Smooth muscle cell (in vitro differentiated cells): Measurements from ENCODE around the gene IL21R. TPM values are rescaled to one million over a fixed set of nuclear protein-coding genes. Genes with fewer than 3 reads are reported as not detected.

Source experiments
- DNase-seq: peaks from one replicate; lab custom pipeline; 2025; ENCODE audit not compliant: unreplicated experiment; lab: John Stamatoyannopoulos, UW
- H2AFZ ChIP-seq: fragments of 200-600 bp; sonication (generic); 2 replicates; pipeline ENCODE4 v1.6.0; 2016; ENCODE audit warnings: antibody characterized with exemption, low read depth, mild to moderate bottlenecking
- H3F3A ChIP-seq: fragments of 200-600 bp; sonication (generic); 2 replicates; pipeline ENCODE4 v1.6.0; 2017; ENCODE audit warnings: antibody characterized with exemption, low read depth
- H3K27ac ChIP-seq: fragments of 200-600 bp; sonication (generic); 2 replicates; pipeline ENCODE4 v1.5.1; 2016; ENCODE audit warnings: low read depth, mild to moderate bottlenecking
- H3K27me3 ChIP-seq: fragments of 200-600 bp; sonication (generic); 2 replicates; pipeline ENCODE4 v1.6.1; 2016; ENCODE audit warnings: low read depth, mild to moderate bottlenecking
- H3K36me3 ChIP-seq: fragments of 200-600 bp; sonication (generic); 2 replicates; pipeline ENCODE4 v1.5.1; 2016; ENCODE audit warnings: low read depth
- H3K4me1 ChIP-seq: fragments of 200-600 bp; sonication (generic); 2 replicates; pipeline ENCODE4 v1.5.1; 2016; ENCODE audit warnings: low read depth
- H3K4me2 ChIP-seq: fragments of 200-600 bp; sonication (generic); 2 replicates; pipeline ENCODE4 v1.6.0; 2016; ENCODE audit warnings: mild to moderate bottlenecking
- H3K4me3 ChIP-seq: fragments of 200-600 bp; sonication (generic); 2 replicates; pipeline ENCODE4 v1.5.1; 2016; ENCODE audit warnings: mild to moderate bottlenecking
- H3K79me2 ChIP-seq: fragments of 200-600 bp; sonication (generic); 2 replicates; pipeline ENCODE4 v1.6.0; 2016; ENCODE audit warnings: low read depth, mild to moderate bottlenecking
- H3K9ac ChIP-seq: fragments of 200-600 bp; sonication (generic); 2 replicates; pipeline ENCODE4 v1.6.0; 2016; ENCODE audit warnings: low read depth
- H3K9me3 ChIP-seq: fragments of 200-600 bp; sonication (generic); replicated peaks from 2 replicates; pipeline ENCODE4 v1.5.1; 2016; ENCODE audit warnings: low read depth
- H4K20me1 ChIP-seq: fragments of 200-600 bp; sonication (generic); 2 replicates; pipeline ENCODE4 v1.6.0; 2016; ENCODE audit warnings: low read depth
- CTCF ChIP-seq: fragments of 200-600 bp; sonication (generic); IDR thresholded peaks from 2 replicates; pipeline ENCODE4 v1.5.1; 2017; ENCODE audit warnings: borderline replicate concordance, mild to moderate bottlenecking, antibody characterized with exemption; ENCODE audit not compliant: insufficient read depth, poor library complexity, severe bottlenecking
- WGBS: methylation state at CpG from one replicate; pipeline ENCODE4 v1.1.7; 2016; ENCODE audit warnings: low lambda C conversion rate; 5-methylcytosine and 5-hydroxymethylcytosine counted together
- polyA plus RNA-seq: library from polyadenylated mRNA; unstranded; fragments of >200 nt; fragmentation: Nextera tagmentation; extraction: Ambion mirVana; gene quantifications from 2 replicates; pipeline ENCODE4 v1.2.1, GENCODE V29; 2016
- total RNA-seq: library from RNA; depleted of rRNA; stranded (reverse); fragments of >200 nt; gene quantifications from 2 replicates; pipeline ENCODE4 v1.2.3, GENCODE V29; 2014

The IL21R gene
- not detected in 2 replicates for total RNA-seq
- polyA plus RNA-seq = not detected in 2 replicates

- TF ChIP-seq CTCF = no peak
- Histone ChIP-seq H3K4me2 (no peak within 1 kb of the TSS), H3K9ac (no peak within 1 kb of the TSS), H2AFZ (no peak within 1 kb of the TSS), H4K20me1 (no peaks in the 10 kb centered on the region), H3K9me3 (no peaks in the 10 kb centered on the region), H3K27ac (no peak within 1 kb of the TSS), H3K36me3 (no peaks in the 10 kb centered on the region), H3K4me1 (no peaks in the 10 kb centered on the region), H3K4me3 (no peak within 1 kb of the TSS), H3F3A (no peaks in the 10 kb centered on the region), H3K79me2 (no peaks in the 10 kb centered on the region), H3K27me3 (no peaks in the 10 kb centered on the region)
- no peak for DNase-seq
- WGBS = 70% methylated on average over 22 of the region's 23 CpGs
Observed at GRCh38 chr16:27401768-27402568, at the start of gene IL21R. Gene IL21R, plus strand, starts transcription at chr16:27402174. Its CDS starts 27,898 bp downstream, at chr16:27430072.

GRCh38 chr16:27353853-27354252, 48.1 kb upstream of the IL21R start:
- no peak for TF ChIP-seq CTCF
- no peaks in the 10 kb centered on the region for H4K20me1 ChIP-seq
- DNase-seq = no peak
- H3K36me3 ChIP-seq = peaks cover 11% of the 10 kb centered on the region
- no peaks in the 10 kb centered on the region for H3K4me1 ChIP-seq
- H3K27ac ChIP-seq = no peak overlapping the region
- H3K9ac ChIP-seq = no peak overlapping the region
- no peaks in the 10 kb centered on the region for H3K9me3 ChIP-seq
- no peaks in the 10 kb centered on the region for H3F3A ChIP-seq
- no peaks in the 10 kb centered on the region for H3K79me2 ChIP-seq
- no peaks in the 10 kb centered on the region for H3K27me3 ChIP-seq
- 97% methylated on average over 4 of the region's 4 CpGs for WGBS
- H2AFZ ChIP-seq = no peak overlapping the region
- no peak overlapping the region for H3K4me2 ChIP-seq
- H3K4me3 ChIP-seq = no peak overlapping the region

- H3K4me3 ChIP-seq = no peak overlapping the region
- no peaks in the 10 kb centered on the region for H3K79me2 ChIP-seq
- no peaks in the 10 kb centered on the region for H3K4me1 ChIP-seq
- no peak for DNase-seq
- no peak overlapping the region for H3K27ac ChIP-seq
- 87% methylated on average over 12 of the region's 12 CpGs for WGBS
- H2AFZ ChIP-seq = no peak overlapping the region
- no peak overlapping the region for H3K4me2 ChIP-seq
- peaks cover 11% of the 10 kb centered on the region for H3K36me3 ChIP-seq
- peak; percentile 11 for TF ChIP-seq CTCF
- no peak overlapping the region for H3K9ac ChIP-seq
- no peaks in the 10 kb centered on the region for H3K27me3 ChIP-seq
- no peaks in the 10 kb centered on the region for H4K20me1 ChIP-seq
- no peaks in the 10 kb centered on the region for H3K9me3 ChIP-seq
- no peaks in the 10 kb centered on the region for H3F3A ChIP-seq
Observed at GRCh38 chr16:27355610-27356009, 46.4 kb upstream of the IL21R start.

GRCh38 chr16:27356794-27357193, 45.2 kb upstream of the IL21R start:
- H3K27me3 ChIP-seq = no peaks in the 10 kb centered on the region
- no peak overlapping the region for H2AFZ ChIP-seq
- H3F3A ChIP-seq = no peaks in the 10 kb centered on the region
- no peaks in the 10 kb centered on the region for H3K79me2 ChIP-seq
- H3K4me1 ChIP-seq = no peaks in the 10 kb centered on the region
- 98% methylated on average over 4 of the region's 4 CpGs for WGBS
- no peak overlapping the region for H3K4me3 ChIP-seq
- peaks cover 9% of the 10 kb centered on the region for H3K36me3 ChIP-seq
- no peaks in the 10 kb centered on the region for H3K9me3 ChIP-seq
- H4K20me1 ChIP-seq = no peaks in the 10 kb centered on the region
- DNase-seq = no peak
- no peak overlapping the region for H3K4me2 ChIP-seq
- no peak overlapping the region for H3K9ac ChIP-seq
- H3K27ac ChIP-seq = no peak overlapping the region
- TF ChIP-seq CTCF = no peak
